HepG2 (cell line): ENCODE measurements around the gene TRANK1. TPM values are rescaled to one million over a fixed set of nuclear protein-coding genes. Genes with fewer than 3 reads are reported as not detected.

ENCODE experiments used
- AKAP8 ChIP-seq: sonication (generic); formaldehyde crosslinking; IDR thresholded peaks from 2 replicates; pipeline ENCODE4 v1.5.1; 2020; ENCODE audit warnings: mild to moderate bottlenecking, missing genetic modification reagents
- ARHGAP35 ChIP-seq: sonication (generic); formaldehyde crosslinking; IDR thresholded peaks from 2 replicates; pipeline ENCODE4 v1.9.0; 2022; ENCODE audit warnings: mild to moderate bottlenecking, inconsistent platforms, moderate library complexity, missing genetic modification reagents, borderline replicate concordance
- ARNT2 ChIP-seq: sonication (generic); formaldehyde crosslinking; IDR thresholded peaks from 2 replicates; pipeline ENCODE4 v1.8.0; 2022; ENCODE audit warnings: mild to moderate bottlenecking, low read depth, missing genetic modification reagents, moderate library complexity
- BCLAF1 ChIP-seq: fragments of 450-650 bp; IDR thresholded peaks from 2 replicates; pipeline ENCODE4 v1.6.1; 2017; ENCODE audit warnings: mild to moderate bottlenecking
- CBFB ChIP-seq: sonication (generic); formaldehyde crosslinking; IDR thresholded peaks from 2 replicates; pipeline ENCODE4 v1.4.0; 2020; ENCODE audit warnings: missing genetic modification reagents
- CSRNP2 ChIP-seq: sonication (generic); formaldehyde crosslinking; conservative IDR thresholded peaks from 2 replicates; pipeline ENCODE4 v1.8.0; 2022; ENCODE audit warnings: low read depth, missing genetic modification reagents
- FLYWCH1 ChIP-seq: sonication (generic); formaldehyde crosslinking; IDR thresholded peaks from 2 replicates; pipeline ENCODE4 v1.8.1; 2023; ENCODE audit warnings: mild to moderate bottlenecking, missing genetic modification reagents
- GTF2F1 ChIP-seq: fragments of 150-350 bp; IDR thresholded peaks from 2 replicates; pipeline ENCODE4 v1.6.1; 2014; ENCODE audit warnings: low read length
- HDAC1 ChIP-seq: sonication (generic); formaldehyde crosslinking; IDR thresholded peaks from 2 replicates; pipeline ENCODE4 v1.5.1; 2020; ENCODE audit warnings: mild to moderate bottlenecking, missing genetic modification reagents
- HDAC6 ChIP-seq: fragments of 200-600 bp; sonication (generic); IDR thresholded peaks from 2 replicates; pipeline ENCODE4 v1.7.0; 2017; ENCODE audit warnings: mild to moderate bottlenecking, antibody characterized with exemption, low read length, low read depth
- MEF2D ChIP-seq: sonication (generic); formaldehyde crosslinking; IDR thresholded peaks from 2 replicates; pipeline ENCODE4 v1.5.1; 2020; ENCODE audit warnings: mild to moderate bottlenecking, missing genetic modification reagents
- MTERF4 ChIP-seq: sonication (generic); formaldehyde crosslinking; IDR thresholded peaks from 2 replicates; pipeline ENCODE4 v1.8.0; 2023; ENCODE audit warnings: mild to moderate bottlenecking, missing genetic modification reagents
- RFX3 ChIP-seq: IDR thresholded peaks from 2 replicates; pipeline ENCODE4 v1.6.1; 2016; ENCODE audit warnings: missing biosample characterization, missing genetic modification reagents
- SMARCC2 ChIP-seq: fragments of 450-650 bp; IDR thresholded peaks from 2 replicates; pipeline ENCODE4 v1.6.1; 2017; ENCODE audit warnings: antibody characterized with exemption, mild to moderate bottlenecking
- SP5 ChIP-seq: IDR thresholded peaks from 2 replicates; pipeline ENCODE4 v1.6.1; 2016; ENCODE audit warnings: low read depth, borderline replicate concordance
- ZBTB39 ChIP-seq: sonication (generic); formaldehyde crosslinking; IDR thresholded peaks from 2 replicates; pipeline ENCODE4 v1.5.0; 2020; ENCODE audit warnings: missing genetic modification reagents
- ZNF234 ChIP-seq: sonication (generic); formaldehyde crosslinking; conservative IDR thresholded peaks from 2 replicates; pipeline ENCODE4 v1.5.1; 2020; ENCODE audit warnings: mild to moderate bottlenecking, missing genetic modification reagents
- ZNF343 ChIP-seq: sonication (generic); formaldehyde crosslinking; IDR thresholded peaks from 2 replicates; pipeline ENCODE4 v1.4.0; 2020; ENCODE audit warnings: mild to moderate bottlenecking, missing genetic modification reagents
- ZNF382 ChIP-seq: sonication (generic); formaldehyde crosslinking; IDR thresholded peaks from 2 replicates; pipeline ENCODE4 v1.5.0; 2020; ENCODE audit warnings: missing genetic modification reagents, mild to moderate bottlenecking, borderline replicate concordance
- ZNF547 ChIP-seq: sonication (generic); formaldehyde crosslinking; IDR thresholded peaks from 2 replicates; pipeline ENCODE4 v1.5.1; 2020; ENCODE audit warnings: mild to moderate bottlenecking, missing genetic modification reagents
- ZNF598 ChIP-seq: sonication (generic); formaldehyde crosslinking; IDR thresholded peaks from 2 replicates; pipeline ENCODE4 v1.5.1; 2020; ENCODE audit warnings: mild to moderate bottlenecking, missing genetic modification reagents, borderline replicate concordance
- ZNF619 ChIP-seq: sonication (generic); formaldehyde crosslinking; IDR thresholded peaks from 2 replicates; pipeline ENCODE4 v1.4.0; 2020; ENCODE audit warnings: mild to moderate bottlenecking, missing genetic modification reagents
- polyA plus RNA-seq, 8 experiments: library from polyadenylated mRNA; depleted of rRNA in 3 of 8; stranded (reverse) in 7 of 8; unstranded in 1 of 8; fragments of >200 nt; fragmentation: Illumina TruSeq in 4 of 8; extraction: Trizol in 4 of 8; gene quantifications; 2 replicates each; pipeline versions ENCODE4 v1.2.1 to v1.2.3, GENCODE V29; 2011 to 2016; ENCODE audit warnings: low read depth in 4 of 8, missing spikeins in 1 of 8, mixed read lengths in 1 of 8; ENCODE audit not compliant: insufficient read depth in 1 of 8
- total RNA-seq, 5 experiments: library from RNA; depleted of rRNA; stranded (reverse); fragments of >200 nt; fragmentation: Illumina TruSeq; extraction: Trizol; gene quantifications; 2 replicates each; pipeline ENCODE4 v1.2.3, GENCODE V29; 2016; ENCODE audit warnings: low read depth in 1 of 5

Gene TRANK1
- total and polyA plus RNA-seq, 2 of the 13 experiments (the other 11 are each of a cell fraction or from before 2014, with no cell fraction given) = 0.13 to 0.32 TPM

- TF ChIP-seq BCLAF1 (no peak), ARNT2 (CRISPR knock-in tag) (no peak; the same call in 1 of the 2 replicates), HDAC6 (no peak), SMARCC2 (no peak), GTF2F1 (peak; percentile 65; the same call in 1 of the 2 replicates), MTERF4 (peak; percentile 75), ZNF598 (CRISPR knock-in tag) (peak; percentile 92), ZNF234 (CRISPR knock-in tag) (no peak), ZBTB39 (CRISPR knock-in tag) (no peak), CBFB (CRISPR knock-in tag) (0 out of 2 replicates have a peak, but pooled peaks have one; percentile 51), ZNF547 (CRISPR knock-in tag) (peak; percentile 91), ARHGAP35 (CRISPR knock-in tag) (peak; percentile 73), ZNF343 (CRISPR knock-in tag) (peak; percentile 30; the same call in 1 of the 2 replicates), ZNF619 (CRISPR knock-in tag) (no peak), ZNF382 (no peak), RFX3 (CRISPR knock-in tag) (no peak), MEF2D (peak; percentile 66), AKAP8 (CRISPR knock-in tag) (0 out of 2 replicates have a peak, but pooled peaks have one; percentile 31), HDAC1 (CRISPR knock-in tag) (peak; percentile 70; the same call in 1 of the 2 replicates), SP5 (no peak), FLYWCH1 (CRISPR knock-in tag) (no peak), CSRNP2 (CRISPR knock-in tag) (no peak)
These were observed 48.0 kb upstream of the TRANK1 start, which contains the start of gene EPM2AIP1 (continued) for GRCh38 chr3:36992806-36993325.
